IgD-negative memory B cell (primary cell): Measurements from ENCODE around the gene TMTC2. TPM values are rescaled to one million over a fixed set of nuclear protein-coding genes. Genes with fewer than 3 reads are reported as not detected.

ENCODE experiments used
- H3K27ac Mint-ChIP-seq, 3 donors: one replicate each; pipeline ENCODE4 v1.8.0; 2020 to 2022; ENCODE audit warnings: mild to moderate bottlenecking in 3 of 3, mixed read lengths in 3 of 3, moderate library complexity in 1 of 3
- H3K27me3 Mint-ChIP-seq: one replicate; pipeline ENCODE4 v1.8.0; 2021; ENCODE audit warnings: mixed read lengths
- H3K36me3 Mint-ChIP-seq: one replicate; pipeline ENCODE4 v1.8.0; 2020; ENCODE audit warnings: mild to moderate bottlenecking, mixed read lengths
- H3K4me1 Mint-ChIP-seq, 3 donors: one replicate each; pipeline ENCODE4 v1.8.0; 2020 to 2022; ENCODE audit warnings: mixed read lengths in 3 of 3, mild to moderate bottlenecking in 1 of 3
- H3K4me3 Mint-ChIP-seq, 4 donors: one replicate each; pipeline ENCODE4 v1.8.0; 2020 to 2022; ENCODE audit warnings: mild to moderate bottlenecking in 4 of 4, mixed read lengths in 4 of 4, moderate library complexity in 3 of 4
- H3K9me3 Mint-ChIP-seq, 3 donors: one replicate each; pipeline ENCODE4 v1.8.0; 2020 to 2021; ENCODE audit warnings: mixed read lengths in 3 of 3, mild to moderate bottlenecking in 1 of 3
- polyA plus RNA-seq: library from polyadenylated mRNA; unstranded; fragments of 300-500 nt; fragmentation: Illumina TruSeq; gene quantifications from one replicate; pipeline ENCODE4 v1.2.3, GENCODE V29; 2021

Gene TMTC2
- polyA plus RNA-seq, 1 donor from 2014 or later = not detected

GRCh38 chr12:82961835-82962234 lies 275.1 kb downstream of the TMTC2 start:
- no peak overlapping the region for H3K4me3 Mint-ChIP-seq
- no peaks in the 10 kb centered on the region for H3K27me3 Mint-ChIP-seq
- peaks cover 2% of the 10 kb centered on the region for H3K36me3 Mint-ChIP-seq
- no peaks in the 10 kb centered on the region for H3K4me1 Mint-ChIP-seq
- H3K9me3 Mint-ChIP-seq = peaks cover 0 to 4% (median 2%) of the 10 kb centered on the region in 3 donors
- H3K27ac Mint-ChIP-seq = no peak overlapping the region

GRCh38 chr12:82963956-82964355 lies 277.2 kb downstream of the TMTC2 start:
- H3K9me3 Mint-ChIP-seq = peaks cover 0 to 4% (median 0%) of the 10 kb centered on the region in 3 donors
- peaks cover 2% of the 10 kb centered on the region for H3K36me3 Mint-ChIP-seq
- H3K27ac Mint-ChIP-seq = no peak overlapping the region
- no peak overlapping the region for H3K4me3 Mint-ChIP-seq
- H3K4me1 Mint-ChIP-seq = no peaks in the 10 kb centered on the region
- no peaks in the 10 kb centered on the region for H3K27me3 Mint-ChIP-seq

GRCh38 chr12:82964446-82964845 lies 277.7 kb downstream of the TMTC2 start:
- Mint-ChIP-seq H3K36me3 (peaks cover 2% of the 10 kb centered on the region), H3K9me3 (peaks cover 0 to 4% (median 0%) of the 10 kb centered on the region in 3 donors), H3K4me3 (no peak overlapping the region)

GRCh38 chr12:82966001-82966559 lies 279.4 kb downstream of the TMTC2 start:
- no peak overlapping the region for H3K4me3 Mint-ChIP-seq
- H3K9me3 Mint-ChIP-seq = peaks cover 0 to 3% (median 0%) of the 10 kb centered on the region in 3 donors
- H3K27me3 Mint-ChIP-seq = no peaks in the 10 kb centered on the region
- H3K4me1 Mint-ChIP-seq = no peaks in the 10 kb centered on the region
- H3K36me3 Mint-ChIP-seq = no peaks in the 10 kb centered on the region
- H3K27ac Mint-ChIP-seq = no peak overlapping the region

More at GRCh38 chr12:82964446-82964845, 277.7 kb downstream of the TMTC2 start:
- Mint-ChIP-seq H3K27ac (no peak overlapping the region), H3K4me1 (no peaks in the 10 kb centered on the region), H3K27me3 (no peaks in the 10 kb centered on the region)

- no peak overlapping the region for H3K4me3 Mint-ChIP-seq
- H3K36me3 Mint-ChIP-seq = no peaks in the 10 kb centered on the region
- no peaks in the 10 kb centered on the region for H3K4me1 Mint-ChIP-seq
- H3K27ac Mint-ChIP-seq = no peak overlapping the region
- H3K27me3 Mint-ChIP-seq = no peaks in the 10 kb centered on the region
- H3K9me3 Mint-ChIP-seq = peaks cover 0 to 3% (median 0%) of the 10 kb centered on the region in 3 donors
Observed at GRCh38 chr12:82968631-82969367, 282.1 kb downstream of the TMTC2 start.

GRCh38 chr12:82970614-82971013 lies 283.9 kb downstream of the TMTC2 start:
- Mint-ChIP-seq H3K4me3 (no peak overlapping the region), H3K27me3 (no peaks in the 10 kb centered on the region), H3K4me1 (no peaks in the 10 kb centered on the region), H3K9me3 (peaks cover 0 to 3% (median 0%) of the 10 kb centered on the region in 3 donors), H3K36me3 (no peaks in the 10 kb centered on the region), H3K27ac (no peak overlapping the region)

DNA sequence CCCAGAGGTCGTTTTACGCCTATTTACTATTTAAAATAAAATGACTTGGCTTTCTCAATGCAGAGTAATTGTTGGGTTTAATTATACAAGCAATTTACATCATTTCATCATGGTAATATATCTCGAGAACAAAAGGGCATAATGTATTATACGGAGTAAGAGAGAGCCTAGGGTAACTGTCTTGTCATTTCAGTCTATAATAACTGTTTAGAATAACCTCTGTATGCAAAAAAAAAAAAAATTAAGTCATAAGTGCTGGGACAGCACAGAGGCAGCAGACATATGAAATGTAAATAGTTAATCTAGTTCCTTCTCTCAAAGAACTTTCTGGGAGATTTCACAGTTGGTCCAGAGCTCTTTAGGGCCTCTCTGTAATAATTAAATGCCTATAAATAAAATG lies 284.9 kb downstream of the TMTC2 start:
- Mint-ChIP-seq H3K9me3 (peaks cover 0 to 3% (median 0%) of the 10 kb centered on the region in 3 donors), H3K27ac (no peak overlapping the region), H3K4me3 (no peak overlapping the region), H3K27me3 (no peaks in the 10 kb centered on the region), H3K36me3 (no peaks in the 10 kb centered on the region), H3K4me1 (no peaks in the 10 kb centered on the region)

- Mint-ChIP-seq H3K36me3 (no peaks in the 10 kb centered on the region), H3K27ac (no peak overlapping the region), H3K4me1 (no peaks in the 10 kb centered on the region), H3K27me3 (no peaks in the 10 kb centered on the region), H3K9me3 (peaks cover 0 to 3% (median 0%) of the 10 kb centered on the region in 3 donors), H3K4me3 (no peak overlapping the region)
Observed at GRCh38 chr12:82972624-82973023, 285.9 kb downstream of the TMTC2 start.

DNA sequence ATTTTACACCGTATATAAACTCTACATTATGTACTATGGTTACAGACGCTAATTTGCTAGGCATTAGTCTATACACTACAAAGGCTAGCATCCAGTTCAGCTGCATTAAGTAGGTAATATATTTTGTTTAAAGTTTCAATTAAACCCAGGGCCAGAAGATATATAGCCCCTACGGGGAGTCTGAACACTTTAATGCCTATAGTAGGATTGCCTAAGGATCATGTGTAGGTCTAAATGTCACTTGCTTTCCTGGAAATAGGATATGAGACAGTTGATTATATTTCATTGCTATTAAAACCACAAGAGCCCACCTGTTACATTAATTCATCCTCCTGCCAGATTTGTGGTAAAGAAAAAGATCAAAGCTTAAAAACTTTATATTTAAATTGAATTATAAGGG lies 286.9 kb downstream of the TMTC2 start:
- Mint-ChIP-seq H3K9me3 (peaks cover 0 to 3% (median 0%) of the 10 kb centered on the region in 3 donors), H3K4me1 (no peaks in the 10 kb centered on the region), H3K36me3 (no peaks in the 10 kb centered on the region), H3K27ac (no peak overlapping the region), H3K4me3 (no peak overlapping the region), H3K27me3 (no peaks in the 10 kb centered on the region)

GRCh38 chr12:82981150-82981549 lies 294.4 kb downstream of the TMTC2 start:
- H3K27me3 Mint-ChIP-seq = no peaks in the 10 kb centered on the region
- H3K36me3 Mint-ChIP-seq = no peaks in the 10 kb centered on the region
- H3K4me1 Mint-ChIP-seq = no peaks in the 10 kb centered on the region
- no peak overlapping the region for H3K27ac Mint-ChIP-seq
- no peak overlapping the region for H3K4me3 Mint-ChIP-seq
- no peaks in the 10 kb centered on the region for H3K9me3 Mint-ChIP-seq

- Mint-ChIP-seq H3K27ac (no peak overlapping the region), H3K9me3 (peaks cover 0 to 1% (median 0%) of the 10 kb centered on the region in 3 donors), H3K4me1 (no peaks in the 10 kb centered on the region), H3K36me3 (no peaks in the 10 kb centered on the region), H3K27me3 (no peaks in the 10 kb centered on the region), H3K4me3 (no peak overlapping the region)
Observed at GRCh38 chr12:82994117-82994516, 307.4 kb downstream of the TMTC2 start.

DNA sequence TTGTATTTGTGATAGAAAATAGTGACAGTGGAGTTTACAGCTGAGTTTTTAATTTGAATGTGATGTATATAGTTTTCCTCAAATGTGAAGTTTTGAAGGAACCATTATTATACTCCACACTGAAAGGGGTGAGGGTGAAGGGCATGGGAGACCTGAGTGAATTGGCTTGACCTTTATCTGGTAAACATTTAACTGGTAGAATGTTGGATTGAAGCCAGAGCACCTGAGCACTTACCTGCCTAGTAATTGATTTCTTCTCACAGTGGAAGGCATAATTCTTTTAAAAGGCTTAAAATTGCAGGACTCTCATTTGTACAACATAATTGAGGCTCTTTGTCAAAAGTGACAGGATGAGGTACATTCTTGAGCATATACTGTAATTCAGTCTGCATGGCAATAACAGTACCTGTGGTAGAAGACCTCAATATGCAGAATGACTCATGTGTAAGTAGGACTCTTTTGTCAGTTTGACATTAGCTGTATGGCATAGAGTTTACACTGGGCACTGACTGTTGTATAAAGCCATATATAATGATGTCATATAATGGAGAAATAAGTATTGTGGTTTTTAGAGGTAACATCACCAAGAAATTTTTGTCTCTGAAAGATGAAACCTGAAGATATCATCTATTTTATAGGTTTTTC lies 309.6 kb downstream of the TMTC2 start:
- Mint-ChIP-seq H3K4me3 (no peak overlapping the region), H3K36me3 (peaks cover 2% of the 10 kb centered on the region), H3K27me3 (no peaks in the 10 kb centered on the region), H3K4me1 (no peaks in the 10 kb centered on the region), H3K27ac (no peak overlapping the region), H3K9me3 (peaks cover 0 to 1% (median 0%) of the 10 kb centered on the region in 3 donors)

DNA sequence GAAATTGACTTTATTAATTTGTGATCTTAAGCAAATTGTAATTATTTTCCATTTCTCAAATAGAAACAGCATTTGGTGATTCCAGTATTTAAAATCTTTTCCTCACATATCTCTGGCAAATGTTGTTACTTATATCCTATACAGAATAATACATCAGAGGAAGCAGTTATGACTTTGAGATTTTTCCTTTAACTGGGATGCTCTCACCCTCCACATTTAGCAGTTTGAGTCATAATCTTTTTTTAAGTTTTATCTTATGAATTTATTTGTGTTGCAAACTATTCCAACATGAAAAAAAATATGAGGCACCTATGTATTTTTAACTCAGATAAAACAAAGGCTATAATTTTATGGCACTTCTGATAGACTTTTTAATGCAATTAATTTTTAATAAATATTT lies 311.8 kb downstream of the TMTC2 start:
- Mint-ChIP-seq H3K9me3 (peaks cover 0 to 1% (median 0%) of the 10 kb centered on the region in 3 donors), H3K27ac (no peak overlapping the region), H3K27me3 (no peaks in the 10 kb centered on the region), H3K4me3 (no peak overlapping the region), H3K4me1 (no peaks in the 10 kb centered on the region), H3K36me3 (peaks cover 2% of the 10 kb centered on the region)

DNA sequence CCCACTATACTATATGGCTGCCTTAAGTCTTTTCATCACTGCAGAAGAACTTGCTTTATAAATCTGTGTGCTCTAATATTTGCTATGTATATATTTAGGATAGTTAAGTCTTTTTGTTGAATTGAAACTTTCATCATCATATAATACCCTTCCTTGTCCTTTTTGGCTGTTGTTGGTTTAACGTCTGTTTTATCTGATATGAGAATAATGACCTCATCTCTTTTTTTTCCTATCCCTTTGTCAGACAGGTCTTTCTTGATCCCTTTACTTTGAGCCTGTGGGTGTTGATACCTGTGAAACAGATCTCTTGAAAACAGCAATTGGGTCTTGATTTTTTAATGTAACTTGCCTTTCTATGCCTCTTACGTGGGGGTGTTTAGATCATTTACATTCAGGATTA lies 316.3 kb downstream of the TMTC2 start:
- H3K4me1 Mint-ChIP-seq = peaks cover 0 to 1% (median 0%) of the 10 kb centered on the region in 3 donors
- peaks cover 0 to 9% (median 3%) of the 10 kb centered on the region in 3 donors for H3K9me3 Mint-ChIP-seq
- H3K27ac Mint-ChIP-seq = no peak overlapping the region
- H3K36me3 Mint-ChIP-seq = peaks cover 7% of the 10 kb centered on the region
- H3K4me3 Mint-ChIP-seq = no peak overlapping the region
- no peaks in the 10 kb centered on the region for H3K27me3 Mint-ChIP-seq

GRCh38 chr12:83005534-83006197 lies 319.0 kb downstream of the TMTC2 start:
- peaks cover 4 to 32% (median 13%) of the 10 kb centered on the region in 3 donors for H3K9me3 Mint-ChIP-seq
- no peak overlapping the region for H3K27ac Mint-ChIP-seq
- H3K36me3 Mint-ChIP-seq = peaks cover 11% of the 10 kb centered on the region
- H3K27me3 Mint-ChIP-seq = no peaks in the 10 kb centered on the region
- no peak overlapping the region for H3K4me3 Mint-ChIP-seq
- H3K4me1 Mint-ChIP-seq = peaks cover 0 to 11% (median 1%) of the 10 kb centered on the region in 3 donors
